ENCODE measurements around the gene TRPM1. TPM values are rescaled to one million over a fixed set of nuclear protein-coding genes. Genes with fewer than 3 reads are reported as not detected.

TRPM1 gene
- total and polyA plus RNA-seq, 2 donors (not counting 1 experiment from before 2014, with no cell fraction given) = not detected

- H3K4me2 ChIP-seq (ENCODE audit: extremely low read depth, insufficient read depth, low read length) = no peak overlapping the region
- no peaks in the 10 kb centered on the region for H3K4me1 ChIP-seq (ENCODE audit: control insufficient read depth, extremely low read depth, insufficient read depth, low read length)
- DNase-seq (ENCODE audit: low read depth in 2 of 2) = no peak
- H3K4me3 ChIP-seq (replicated peaks in 1 of 4; ENCODE audit: control extremely low read depth in 1 of 4, insufficient read depth in 1 of 4, low read depth in 3 of 4, low read length in 4 of 4) = no peak overlapping the region
- H3K9ac ChIP-seq (ENCODE audit: insufficient read depth, low read length) = no peak overlapping the region
- H3K9me3 ChIP-seq (ENCODE audit: control insufficient read depth, insufficient read depth, low read depth, low read length) = no peaks in the 10 kb centered on the region
- TF ChIP-seq EZH2 (IDR thresholded peaks at IDR 0.05; ENCODE audit: low read length, missing control alignments) (no peak), CTCF (conservative IDR thresholded peaks at IDR 0.05 in 1 of 2, IDR thresholded peaks at IDR 0.05 in 1 of 2; ENCODE audit: low read depth in 1 of 2, low read length in 2 of 2) (no peak)
- no peaks in the 10 kb centered on the region for H3K79me2 ChIP-seq (ENCODE audit: control insufficient read depth, insufficient read depth, low read length)
- H3K27ac ChIP-seq (ENCODE audit: insufficient read depth, low read length) = no peak overlapping the region
- H2AFZ ChIP-seq (ENCODE audit: low read length) = no peak overlapping the region
- H3K27me3 ChIP-seq (ENCODE audit: control insufficient read depth, insufficient read depth, low read length) = peaks cover 5% of the 10 kb centered on the region
- no peaks in the 10 kb centered on the region for H3K36me3 ChIP-seq (ENCODE audit: control insufficient read depth, insufficient read depth, low read length)
- H4K20me1 ChIP-seq (ENCODE audit: control insufficient read depth, extremely low read depth, insufficient read depth, low read length) = no peaks in the 10 kb centered on the region
These were observed 18.1 kb downstream of the TRPM1 start for GRCh38 chr15:31083370-31083780.

- Histone ChIP-seq H3K36me3 (ENCODE audit: control insufficient read depth, insufficient read depth, low read length) (no peaks in the 10 kb centered on the region), H3K9me3 (ENCODE audit: control insufficient read depth, insufficient read depth, low read depth, low read length) (no peaks in the 10 kb centered on the region), H3K4me3 (replicated peaks in 1 of 4; ENCODE audit: control extremely low read depth in 1 of 4, insufficient read depth in 1 of 4, low read depth in 3 of 4, low read length in 4 of 4) (no peak overlapping the region), H3K79me2 (ENCODE audit: control insufficient read depth, insufficient read depth, low read length) (no peaks in the 10 kb centered on the region), H3K9ac (ENCODE audit: insufficient read depth, low read length) (no peak overlapping the region), H2AFZ (ENCODE audit: low read length) (no peak overlapping the region), H3K27ac (ENCODE audit: insufficient read depth, low read length) (no peak overlapping the region), H3K4me1 (ENCODE audit: control insufficient read depth, extremely low read depth, insufficient read depth, low read length) (no peaks in the 10 kb centered on the region), H3K4me2 (ENCODE audit: extremely low read depth, insufficient read depth, low read length) (no peak overlapping the region), H4K20me1 (ENCODE audit: control insufficient read depth, extremely low read depth, insufficient read depth, low read length) (no peaks in the 10 kb centered on the region), H3K27me3 (ENCODE audit: control insufficient read depth, insufficient read depth, low read length) (peaks cover 5% of the 10 kb centered on the region)
- TF ChIP-seq EZH2 (IDR thresholded peaks at IDR 0.05; ENCODE audit: low read length, missing control alignments) = no peak
- no peak for TF ChIP-seq CTCF (conservative IDR thresholded peaks at IDR 0.05 in 1 of 2, IDR thresholded peaks at IDR 0.05 in 1 of 2; ENCODE audit: low read depth in 1 of 2, low read length in 2 of 2)
- peak in 1 of 2 donors; percentile 68 for DNase-seq (ENCODE audit: low read depth in 2 of 2)
These were observed 18.7 kb downstream of the TRPM1 start for GRCh38 chr15:31082771-31083369.

GRCh38 chr15:31081588-31082250, 19.8 kb downstream of the TRPM1 start:
- H3K4me2 ChIP-seq (ENCODE audit: extremely low read depth, insufficient read depth, low read length) = no peak overlapping the region
- no peak for DNase-seq (ENCODE audit: low read depth in 2 of 2)
- TF ChIP-seq EZH2 (IDR thresholded peaks at IDR 0.05; ENCODE audit: low read length, missing control alignments) (no peak), CTCF (conservative IDR thresholded peaks at IDR 0.05 in 1 of 2, IDR thresholded peaks at IDR 0.05 in 1 of 2; ENCODE audit: low read depth in 1 of 2, low read length in 2 of 2) (no peak)

More at GRCh38 chr15:31081588-31082250, 19.8 kb downstream of the TRPM1 start:
- H3K9me3 ChIP-seq (ENCODE audit: control insufficient read depth, insufficient read depth, low read depth, low read length) = no peaks in the 10 kb centered on the region
- H3K79me2 ChIP-seq (ENCODE audit: control insufficient read depth, insufficient read depth, low read length) = no peaks in the 10 kb centered on the region
- H3K36me3 ChIP-seq (ENCODE audit: control insufficient read depth, insufficient read depth, low read length) = no peaks in the 10 kb centered on the region
- peaks cover 5% of the 10 kb centered on the region for H3K27me3 ChIP-seq (ENCODE audit: control insufficient read depth, insufficient read depth, low read length)
- no peak overlapping the region for H2AFZ ChIP-seq (ENCODE audit: low read length)
- no peak overlapping the region for H3K27ac ChIP-seq (ENCODE audit: insufficient read depth, low read length)
- no peak overlapping the region for H3K4me3 ChIP-seq (replicated peaks in 1 of 4; ENCODE audit: control extremely low read depth in 1 of 4, insufficient read depth in 1 of 4, low read depth in 3 of 4, low read length in 4 of 4)
- no peaks in the 10 kb centered on the region for H3K4me1 ChIP-seq (ENCODE audit: control insufficient read depth, extremely low read depth, insufficient read depth, low read length)
- H3K9ac ChIP-seq (ENCODE audit: insufficient read depth, low read length) = no peak overlapping the region
- H4K20me1 ChIP-seq (ENCODE audit: control insufficient read depth, extremely low read depth, insufficient read depth, low read length) = no peaks in the 10 kb centered on the region

Measured in fibroblast of lung (primary cell).